NCI-H510A (cell line): ENCODE results near the gene RNF14.
A peak's percentile ranks its signal among the peaks of the same experiment; 100 is the strongest.
"Not testable (repeated sequence)": the region's sequence is repeated elsewhere in the genome, so short reads cannot be mapped to it uniquely, and the experiment has no call there.

Source experiments
- DNase-seq: peaks from one replicate; lab custom pipeline; 2025; lab: John Stamatoyannopoulos, UW

The RNF14 gene

DNA sequence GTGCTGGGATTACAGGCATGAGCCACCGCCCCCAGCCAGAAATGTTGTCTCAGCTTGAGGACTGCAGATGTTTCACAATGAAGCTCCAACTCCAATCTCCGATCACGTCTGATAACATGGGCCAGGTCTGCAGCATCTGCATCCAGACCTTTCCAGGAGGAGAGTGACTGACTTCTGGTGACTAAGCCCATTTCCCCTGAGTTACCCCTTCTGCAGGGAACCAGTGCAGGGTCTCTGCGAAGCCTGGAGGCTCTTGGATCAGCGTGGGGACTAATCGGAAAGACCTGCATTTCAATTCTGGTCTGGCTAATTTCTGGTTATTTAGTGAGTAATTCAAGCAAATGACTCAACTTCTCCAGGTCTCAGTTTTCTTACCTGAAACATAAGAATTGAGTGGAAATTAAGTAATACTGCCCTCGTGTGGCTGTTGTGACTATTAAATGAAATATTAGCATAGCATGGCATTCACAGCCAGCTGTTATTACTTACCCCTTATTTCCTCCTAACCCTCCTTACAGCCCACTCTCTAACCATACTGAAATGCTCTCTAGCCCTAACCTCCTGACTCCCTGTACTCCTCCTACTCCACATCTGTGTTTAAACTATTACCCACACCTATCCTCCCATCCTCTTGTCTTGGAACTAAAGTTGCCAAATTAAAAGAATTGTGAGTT is 46.1 kb downstream of the RNF14 start:
- DNase-seq: no peak

DNA sequence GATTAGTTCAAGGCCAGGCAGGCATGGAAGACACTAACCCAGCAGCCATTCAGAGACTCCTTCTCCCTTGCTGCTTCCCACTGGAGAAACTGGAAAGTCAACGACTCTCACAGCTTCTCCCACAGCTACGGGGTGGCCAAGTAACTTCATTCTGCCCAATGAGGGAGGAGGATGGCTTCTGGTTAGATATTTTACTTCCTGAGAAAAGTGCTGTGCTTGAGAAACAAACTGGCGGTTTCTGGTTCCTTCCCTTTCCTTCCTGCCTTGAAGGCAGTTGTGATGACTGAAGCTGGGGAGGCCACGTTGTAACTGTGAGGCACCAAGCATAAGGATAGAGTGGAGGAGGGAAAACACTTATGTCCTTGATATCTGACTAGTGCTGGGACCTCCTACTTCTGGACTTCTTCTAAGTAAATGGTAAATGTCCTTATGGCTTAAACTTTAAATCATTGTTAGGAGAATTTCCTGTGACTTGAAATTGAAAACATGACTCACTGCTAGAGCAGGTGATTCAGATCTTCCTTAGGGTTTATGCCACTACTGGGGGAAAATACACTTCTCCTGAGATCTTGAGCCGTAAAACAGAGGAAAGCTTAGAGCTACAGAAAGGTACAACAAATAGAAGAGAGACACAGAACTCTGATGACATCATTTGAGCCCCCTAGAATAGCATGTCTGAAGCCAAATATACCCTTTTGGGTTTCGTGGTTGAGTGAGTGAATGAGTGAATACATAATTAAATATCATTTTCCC is 47.1 kb downstream of the RNF14 start:
- no peak for DNase-seq

DNA sequence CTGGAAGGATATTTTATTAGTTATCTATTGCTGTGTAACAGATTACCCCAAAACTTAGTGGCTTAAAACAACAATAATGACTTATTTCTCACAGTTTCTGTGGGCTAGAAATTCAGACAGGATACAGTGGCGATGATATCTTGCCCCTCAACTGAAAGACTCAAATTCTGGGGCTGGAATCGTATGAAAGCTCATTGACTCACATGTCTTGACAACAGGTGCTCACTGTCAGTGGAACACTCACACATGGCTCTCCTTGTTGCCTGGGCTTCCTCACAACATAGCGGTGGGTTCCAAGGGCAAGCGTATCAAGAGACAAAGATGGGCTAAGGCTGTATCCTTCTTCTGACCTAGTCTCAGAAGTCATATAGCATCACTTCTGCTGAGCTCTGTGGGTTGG is 47.7 kb downstream of the RNF14 start:
- no peak for DNase-seq

DNA sequence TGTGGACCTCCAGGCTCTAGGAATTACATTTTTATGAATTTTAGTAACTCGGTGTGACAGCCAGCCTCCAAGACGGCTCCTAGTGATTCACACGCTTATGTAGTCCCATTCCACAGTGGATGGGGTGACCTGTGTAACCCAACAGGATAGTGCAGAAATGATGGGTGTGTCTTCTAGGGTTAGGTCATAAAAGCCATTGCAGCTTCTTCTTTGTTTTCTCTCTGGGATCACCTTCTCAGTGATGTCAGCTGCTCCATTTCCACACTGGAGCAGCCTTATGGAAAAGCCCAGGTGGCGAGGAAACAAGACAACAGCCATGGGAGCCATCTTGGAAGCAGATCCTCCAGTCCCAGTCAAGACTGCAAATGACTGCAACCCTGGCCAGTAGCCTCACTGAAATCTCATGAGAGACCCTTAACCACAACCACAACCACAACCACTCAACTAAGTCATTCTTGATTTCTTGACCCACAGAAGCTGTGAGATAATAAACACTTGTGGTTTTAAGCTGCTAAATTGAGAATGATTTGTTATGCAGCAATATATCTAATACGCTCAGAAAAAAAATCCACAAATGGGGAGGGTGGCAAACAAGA is 49.0 kb downstream of the RNF14 start:
- DNase-seq: no peak

DNA sequence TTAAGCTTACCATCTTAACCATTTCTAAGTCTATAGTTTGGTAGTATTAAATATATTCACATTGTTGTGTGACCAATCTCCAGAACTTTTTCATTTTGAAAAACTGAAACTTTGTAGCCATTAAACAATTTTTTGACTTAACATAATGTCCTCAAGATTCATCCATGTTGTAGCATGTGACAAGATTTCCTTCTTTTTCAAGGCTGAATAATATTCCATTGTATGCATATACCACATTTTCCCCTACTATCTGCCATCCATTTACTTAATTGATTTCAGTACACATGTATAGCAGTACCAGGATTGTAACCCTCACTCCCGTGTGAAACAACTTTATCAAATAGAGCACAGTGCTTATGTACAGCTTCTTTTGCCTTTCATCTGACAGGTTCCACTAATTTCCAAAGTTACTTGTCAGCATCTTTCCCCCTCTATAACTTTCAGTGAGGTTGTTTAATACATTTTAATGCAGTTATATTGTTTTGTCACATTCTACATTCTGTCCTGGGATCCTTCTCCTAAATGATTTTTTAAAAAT is 51.3 kb downstream of the RNF14 start:
- DNase-seq: no peak

DNA sequence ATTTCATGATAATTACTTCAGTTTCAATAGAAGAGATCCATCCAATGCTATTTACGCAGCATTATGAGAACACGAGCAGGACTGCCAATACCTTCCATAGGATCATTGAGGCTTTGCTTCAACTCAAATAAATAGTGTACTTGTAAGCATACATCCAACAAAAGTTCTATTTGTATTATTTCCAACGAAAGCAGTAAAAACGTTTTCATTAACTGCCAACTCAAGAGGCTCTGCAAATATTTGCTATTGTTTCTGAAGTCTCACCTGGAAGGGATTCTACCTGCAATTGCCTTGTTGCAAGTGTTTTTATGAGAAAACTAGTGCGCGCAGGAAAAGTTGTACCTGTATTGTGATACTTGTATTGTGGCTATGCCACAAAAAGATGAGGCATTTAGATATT is 54.9 kb downstream of the RNF14 start:
- DNase-seq: no peak

DNA sequence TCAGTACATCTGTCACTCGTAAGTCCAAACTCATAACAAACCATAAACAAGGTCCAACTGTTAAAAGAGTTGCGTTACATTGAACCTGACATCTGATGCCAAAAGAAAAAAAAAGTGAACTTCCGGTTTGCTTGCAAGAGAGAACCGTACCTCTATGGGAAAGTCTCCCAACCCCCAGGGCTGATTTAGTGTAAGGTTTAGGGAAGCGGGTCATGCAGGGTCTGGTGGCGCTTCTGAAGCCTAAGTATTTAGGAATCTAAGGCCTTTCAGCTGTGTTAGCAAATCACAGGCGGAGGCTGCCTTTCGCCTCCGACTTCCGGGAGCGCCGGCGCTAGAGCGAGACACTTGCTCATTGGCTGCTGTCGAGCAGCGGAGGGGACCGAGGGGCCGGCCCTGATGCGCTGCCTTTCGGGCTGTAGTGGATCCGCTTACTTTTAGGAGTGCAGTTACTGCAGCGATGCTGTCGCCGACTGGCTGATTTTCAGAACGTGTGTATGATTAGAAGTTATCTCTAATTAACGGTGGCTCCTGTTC is 55.9 kb downstream of the RNF14 start:
- peak; percentile 72 for DNase-seq

DNA sequence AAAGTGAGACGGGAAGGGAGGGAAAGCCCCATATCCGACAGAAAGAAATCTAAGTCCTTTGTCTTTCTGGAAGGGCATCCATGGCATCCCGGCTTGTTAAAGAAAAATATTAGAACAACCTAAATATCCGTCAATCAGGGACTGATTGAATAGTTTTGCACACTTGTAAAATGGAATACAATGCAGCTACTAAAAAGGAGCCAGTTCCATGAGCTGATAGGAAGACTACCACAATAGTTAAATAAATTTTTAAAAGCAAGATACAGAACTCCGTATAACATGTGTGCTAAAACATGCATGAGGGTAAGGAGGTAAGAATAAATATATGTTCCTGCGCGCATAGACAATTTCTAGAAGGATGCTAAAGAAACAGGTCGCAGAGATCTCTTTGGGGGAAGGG is 56.7 kb downstream of the RNF14 start:
- no peak for DNase-seq

DNA sequence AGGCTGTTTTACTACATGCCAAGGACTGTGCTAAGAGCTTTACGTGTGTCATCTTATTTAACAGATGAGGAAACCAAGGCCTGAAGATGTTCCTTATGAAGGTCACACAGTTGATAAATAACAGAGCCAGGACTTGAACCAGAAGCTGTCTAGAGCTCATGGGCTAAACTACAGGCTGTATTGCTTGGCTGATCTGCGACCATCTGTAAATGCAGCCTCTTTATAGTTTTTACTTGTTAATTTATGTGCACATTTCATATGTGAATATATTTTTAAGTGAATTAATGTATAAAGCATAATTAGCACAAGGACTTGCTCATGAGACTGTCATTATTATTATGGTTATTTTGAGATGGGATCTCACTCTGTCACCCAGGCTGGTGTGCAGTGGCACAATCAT is 63.2 kb downstream of the RNF14 start:
- no peak for DNase-seq

DNA sequence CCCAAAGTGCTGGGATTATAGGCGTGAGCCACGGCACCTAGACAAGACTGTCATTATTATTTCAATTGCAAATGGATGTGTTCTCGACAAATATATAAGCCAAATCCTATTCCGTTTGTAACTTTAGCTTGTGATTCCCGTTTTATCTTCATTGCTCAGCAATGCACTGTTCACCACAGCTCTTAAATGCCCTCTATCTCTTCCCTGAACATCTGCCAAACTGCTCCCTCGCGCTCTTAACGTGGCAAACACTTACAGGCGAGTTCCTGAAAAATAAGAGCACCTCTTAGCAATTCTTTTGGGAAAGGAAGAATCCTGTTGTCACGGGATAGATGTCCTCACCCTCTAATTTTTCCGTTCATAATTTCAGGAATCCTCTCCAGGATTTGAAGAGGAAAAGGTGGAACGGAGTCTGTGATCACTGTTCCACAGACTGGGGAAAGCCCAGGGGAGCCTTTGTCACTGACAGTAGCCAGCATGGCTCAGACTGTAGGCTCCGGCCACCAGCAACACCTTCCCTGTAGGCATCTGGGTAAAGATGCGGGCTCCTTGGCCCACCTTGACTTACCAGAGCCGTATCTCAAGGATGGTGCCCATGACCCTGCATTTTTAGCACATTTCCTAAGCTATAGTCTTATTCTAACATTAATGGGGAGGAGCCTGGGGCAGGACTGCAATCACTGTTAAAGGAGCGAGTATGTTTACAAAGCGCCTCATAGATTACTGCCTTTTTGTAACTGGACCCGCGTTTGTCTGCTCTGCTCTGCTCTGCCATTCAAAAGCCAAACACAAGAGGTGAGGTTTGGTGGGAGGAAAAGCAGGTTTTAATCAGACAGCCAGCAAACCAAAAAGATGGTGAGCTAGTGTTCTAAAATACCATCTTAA is 64.1 kb downstream of the RNF14 start:
- no peak for DNase-seq

DNA sequence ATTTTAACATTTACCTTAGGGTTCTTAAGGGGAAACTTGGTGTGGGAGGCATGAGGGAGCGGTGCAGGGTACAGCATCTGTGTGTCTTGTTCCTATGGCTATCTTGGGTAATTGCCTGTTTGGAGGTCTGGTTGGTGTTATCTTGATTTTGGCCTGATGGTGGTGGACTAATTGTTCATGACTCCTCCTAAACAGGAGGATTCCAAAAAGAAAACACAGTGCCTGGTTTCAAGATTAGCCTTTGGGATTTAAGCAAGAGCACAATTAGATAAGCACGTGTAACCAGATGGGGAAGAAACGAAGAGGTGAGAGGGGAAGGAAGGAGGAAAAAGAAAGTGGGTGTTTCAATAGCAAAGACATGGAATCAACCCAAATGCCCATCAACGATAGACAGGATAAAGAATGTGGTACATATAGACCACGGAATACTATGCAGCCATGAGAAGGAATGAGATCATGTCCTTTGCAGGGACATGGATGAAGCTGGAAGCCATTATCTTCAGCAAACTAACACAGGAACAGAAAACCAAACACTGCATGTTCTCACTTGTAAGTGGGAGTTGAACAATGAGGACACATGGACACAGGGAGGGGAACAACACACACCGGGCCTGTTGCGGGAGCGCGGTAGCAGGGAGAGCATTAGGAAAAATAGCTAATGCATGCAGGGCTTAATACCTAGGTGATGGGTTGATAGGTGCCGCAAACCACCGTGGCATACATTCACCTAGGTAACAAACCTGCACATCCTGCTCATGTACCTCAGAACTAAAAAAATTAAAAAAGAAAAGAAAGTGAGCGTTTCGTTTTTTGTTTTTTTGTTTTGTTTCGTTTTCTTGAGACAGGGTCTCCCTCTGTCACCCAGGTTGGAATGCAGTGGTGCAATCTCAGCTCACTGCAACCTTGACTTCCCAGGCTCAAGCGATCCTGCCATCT is 65.0 kb downstream of the RNF14 start:
- not testable (repeated sequence) for DNase-seq

DNA sequence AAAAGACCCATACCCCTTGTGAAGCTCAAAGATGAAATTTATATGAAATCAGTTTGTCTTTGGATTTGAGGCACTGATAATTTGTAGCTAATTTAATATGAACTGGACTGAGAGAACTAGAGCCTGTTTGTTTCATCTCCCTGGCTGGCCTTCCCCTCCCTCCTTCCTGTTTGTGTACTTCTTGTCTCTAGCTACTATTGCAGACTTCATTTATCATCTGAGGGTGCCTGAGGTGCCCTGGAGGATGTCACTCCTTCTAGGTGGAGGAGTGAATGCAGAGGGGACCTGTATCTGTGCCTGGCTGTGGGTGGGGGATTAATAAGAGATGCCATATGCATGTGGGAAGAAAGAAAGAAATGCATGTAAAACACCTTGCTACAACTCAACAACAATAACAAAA is 66.1 kb downstream of the RNF14 start:
- DNase-seq: no peak

DNA sequence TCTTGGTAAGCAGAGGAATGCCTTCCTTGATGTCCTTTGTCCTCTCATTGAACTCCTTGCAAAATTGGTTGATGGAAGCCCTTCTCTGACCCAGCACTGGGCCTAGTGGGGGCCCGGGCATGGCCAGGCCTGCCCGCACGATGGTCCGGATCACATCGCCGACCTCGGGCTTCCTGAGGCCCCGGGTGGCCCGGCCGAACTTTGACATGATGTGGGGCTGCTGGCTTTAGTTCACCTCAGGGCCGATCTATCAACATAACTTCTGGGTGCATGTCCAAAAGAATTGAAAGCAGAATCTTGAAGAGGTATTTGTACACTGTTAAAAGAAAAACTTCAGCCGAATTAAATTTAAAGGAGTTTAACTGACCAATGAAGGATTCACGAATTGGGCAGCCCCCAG is 68.0 kb downstream of the RNF14 start:
- no peak for DNase-seq

DNA sequence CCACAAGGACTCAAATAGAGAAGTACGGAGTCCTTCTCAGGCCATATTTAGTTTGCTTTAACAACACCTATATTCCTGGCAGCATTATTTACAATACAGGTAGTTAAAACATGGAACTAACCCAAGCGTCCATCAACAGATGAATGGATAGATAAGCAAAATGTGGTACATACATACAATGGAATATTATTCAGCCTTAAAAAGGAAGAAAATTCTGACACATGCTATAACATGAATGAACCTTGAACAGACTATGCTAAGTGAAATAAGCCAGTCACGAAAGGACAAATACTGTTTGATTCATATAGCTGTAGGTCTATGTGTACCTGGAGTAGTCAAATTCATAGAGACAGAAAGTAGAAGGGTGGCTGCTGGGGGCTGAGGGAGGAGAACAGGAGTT is 68.7 kb downstream of the RNF14 start:
- DNase-seq: not testable (repeated sequence)

DNA sequence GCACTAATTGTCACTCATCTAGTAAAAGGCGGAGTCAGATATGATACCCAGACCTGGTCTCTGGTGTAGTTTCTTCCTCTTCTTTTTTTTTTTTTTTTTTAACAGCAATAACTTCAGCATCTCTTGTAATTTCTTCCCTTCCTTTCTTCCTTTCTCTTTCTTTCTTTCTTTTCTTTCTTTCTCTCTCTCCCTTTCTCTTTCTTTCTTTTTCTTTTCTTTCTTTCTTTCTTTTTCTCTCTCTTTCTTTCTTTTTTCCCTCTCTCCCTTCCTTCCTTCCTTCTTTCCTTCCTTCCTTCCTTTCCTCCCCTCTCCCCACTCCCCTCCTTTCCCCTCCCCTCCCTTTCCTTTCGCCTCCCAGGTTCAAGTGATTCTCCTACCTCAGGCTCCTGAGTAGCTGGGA is 69.8 kb downstream of the RNF14 start:
- DNase-seq: no peak
